ENCODE measurements around the gene GATB. TPM values are rescaled to one million over a fixed set of nuclear protein-coding genes. Genes with fewer than 3 reads are reported as not detected.

The GATB gene
- total RNA-seq, 1 donor from 2014 or later = 14.2 TPM

DNA sequence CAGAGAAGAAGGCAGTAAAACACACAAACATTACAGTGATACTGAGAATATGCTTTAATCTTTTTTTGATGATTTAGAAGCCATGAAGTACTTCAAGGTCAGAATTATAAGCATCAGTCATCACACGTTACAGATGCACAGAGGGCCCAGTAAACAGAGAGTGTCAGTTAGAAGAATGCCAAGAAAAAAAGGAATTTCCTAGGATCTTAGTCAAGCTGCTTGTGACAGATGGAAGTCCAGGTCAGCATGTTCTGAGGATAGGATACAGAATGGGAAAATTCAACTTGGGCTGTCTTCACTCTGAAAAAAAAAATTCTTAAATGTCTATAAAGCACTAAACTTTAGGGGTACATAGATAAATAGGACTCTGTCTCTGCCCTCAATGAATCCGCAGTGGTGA, 38.9 kb downstream of the GATB start:
- Histone ChIP-seq H3K27me3 (ENCODE audit: low read depth) (no peaks in the 10 kb centered on the region), H3K9me3 (no peaks in the 10 kb centered on the region), H3K4me1 (no peaks in the 10 kb centered on the region), H3K36me3 (no peaks in the 10 kb centered on the region), H3K27ac (no peak overlapping the region), H3K4me3 (no peak overlapping the region)
- intact Hi-C loops (cut with DNase I) = no loop called here
- ATAC-seq = no peak
- no peak for DNase-seq
- TF ChIP-seq CTCF (IDR thresholded peaks at IDR 0.05) = no peak

DNA sequence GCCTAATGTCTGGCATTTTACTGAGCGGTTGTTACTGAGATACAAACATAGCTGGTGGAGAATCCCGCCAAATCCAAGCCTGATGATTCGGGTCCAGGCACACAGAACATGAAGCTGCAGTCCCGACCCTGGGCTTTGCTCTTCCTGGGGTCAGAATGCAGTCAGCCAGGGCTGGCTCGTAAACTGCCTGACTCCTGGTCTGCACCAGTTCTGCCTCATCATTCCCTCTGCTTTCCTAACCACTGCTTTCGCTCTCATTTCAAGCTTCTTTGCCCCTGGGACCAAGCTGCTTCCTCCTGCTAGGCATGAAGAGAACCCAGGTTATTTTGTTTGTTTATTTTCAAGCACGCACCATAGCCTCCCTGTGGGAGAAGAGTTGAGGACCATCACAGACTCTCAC, 39.3 kb downstream of the GATB start:
- intact Hi-C loops (cut with DNase I) = no loop called here
- Histone ChIP-seq H3K4me1 (no peaks in the 10 kb centered on the region), H3K9me3 (no peaks in the 10 kb centered on the region), H3K27me3 (ENCODE audit: low read depth) (no peaks in the 10 kb centered on the region), H3K4me3 (no peak overlapping the region), H3K36me3 (no peaks in the 10 kb centered on the region), H3K27ac (no peak overlapping the region)
- no peak for DNase-seq
- no peak for ATAC-seq
- no peak for TF ChIP-seq CTCF (IDR thresholded peaks at IDR 0.05)

- Histone ChIP-seq H3K36me3 (no peaks in the 10 kb centered on the region), H3K9me3 (no peaks in the 10 kb centered on the region), H3K27me3 (ENCODE audit: low read depth) (no peaks in the 10 kb centered on the region), H3K4me3 (no peak overlapping the region), H3K27ac (no peak overlapping the region), H3K4me1 (no peaks in the 10 kb centered on the region)
- no peak for DNase-seq
- TF ChIP-seq CTCF (IDR thresholded peaks at IDR 0.05) = no peak
- no peak for ATAC-seq
- intact Hi-C loops (cut with DNase I) = no loop called here
These were observed 40.9 kb downstream of the GATB start for GRCh38 chr4:151719956-151720334.

GRCh38 chr4:151718984-151719955, 41.5 kb downstream of the GATB start:
- no peak overlapping the region for H3K4me3 ChIP-seq
- no peak overlapping the region for H3K27ac ChIP-seq
- H3K4me1 ChIP-seq = no peaks in the 10 kb centered on the region
- H3K36me3 ChIP-seq = no peaks in the 10 kb centered on the region
- TF ChIP-seq CTCF (IDR thresholded peaks at IDR 0.05) = no peak
- no peaks in the 10 kb centered on the region for H3K9me3 ChIP-seq
- intact Hi-C loops (cut with DNase I) = no loop called here
- DNase-seq (no peak), ATAC-seq (no peak)
- H3K27me3 ChIP-seq (ENCODE audit: low read depth) = no peaks in the 10 kb centered on the region

GRCh38 chr4:151717909-151718628, 42.7 kb downstream of the GATB start:
- H3K36me3 ChIP-seq = no peaks in the 10 kb centered on the region
- no peaks in the 10 kb centered on the region for H3K27me3 ChIP-seq (ENCODE audit: low read depth)
- intact Hi-C loops (cut with DNase I) = no loop called here
- no peak for ATAC-seq
- no peaks in the 10 kb centered on the region for H3K9me3 ChIP-seq
- no peaks in the 10 kb centered on the region for H3K4me1 ChIP-seq
- no peak overlapping the region for H3K4me3 ChIP-seq
- DNase-seq = no peak
- no peak overlapping the region for H3K27ac ChIP-seq
- no peak for TF ChIP-seq CTCF (IDR thresholded peaks at IDR 0.05)
